ENCODE data around the gene TMEM198. TPM values are rescaled to one million over a fixed set of nuclear protein-coding genes. Genes with fewer than 3 reads are reported as not detected.
A peak's percentile ranks its signal among the peaks of the same experiment; 100 is the strongest.

TMEM198 gene
- total and polyA plus RNA-seq, 4 donors = 0.74 to 1.9 (median 1.5) TPM

DNA sequence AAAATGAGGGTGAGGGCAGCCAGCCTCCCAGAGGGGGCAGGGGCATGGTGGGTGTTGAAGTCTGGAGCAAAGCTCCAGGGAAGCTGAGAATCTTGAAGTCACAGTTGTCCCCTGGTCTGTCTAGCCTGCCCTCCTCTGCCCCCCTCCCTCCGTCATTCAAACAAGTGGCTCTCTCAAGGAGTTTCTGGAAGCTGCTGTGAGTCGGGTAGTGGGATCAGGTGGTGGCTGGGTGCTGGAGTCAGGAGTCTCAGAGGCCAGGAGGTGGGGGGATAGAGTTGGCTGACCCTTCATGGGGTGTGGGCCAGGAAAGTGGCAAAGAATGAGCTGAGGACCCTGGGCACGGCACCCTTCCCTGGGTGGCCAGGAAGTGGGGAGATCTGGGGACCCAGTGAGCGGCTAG is 30.0 kb upstream of the TMEM198 start:
- no peak for TF ChIP-seq HNF4A (conservative IDR thresholded peaks at IDR 0.05)
- no peak for TF ChIP-seq TAF1 (conservative IDR thresholded peaks at IDR 0.05)
- no peak for TF ChIP-seq YY1 (IDR thresholded peaks at IDR 0.05)
- TF ChIP-seq RXRA (IDR thresholded peaks at IDR 0.05) = no peak
- no peak for TF ChIP-seq CTCF (IDR thresholded peaks at IDR 0.05; ENCODE audit: low read depth, low read length, missing input control)
- TF ChIP-seq, protein P1, sequence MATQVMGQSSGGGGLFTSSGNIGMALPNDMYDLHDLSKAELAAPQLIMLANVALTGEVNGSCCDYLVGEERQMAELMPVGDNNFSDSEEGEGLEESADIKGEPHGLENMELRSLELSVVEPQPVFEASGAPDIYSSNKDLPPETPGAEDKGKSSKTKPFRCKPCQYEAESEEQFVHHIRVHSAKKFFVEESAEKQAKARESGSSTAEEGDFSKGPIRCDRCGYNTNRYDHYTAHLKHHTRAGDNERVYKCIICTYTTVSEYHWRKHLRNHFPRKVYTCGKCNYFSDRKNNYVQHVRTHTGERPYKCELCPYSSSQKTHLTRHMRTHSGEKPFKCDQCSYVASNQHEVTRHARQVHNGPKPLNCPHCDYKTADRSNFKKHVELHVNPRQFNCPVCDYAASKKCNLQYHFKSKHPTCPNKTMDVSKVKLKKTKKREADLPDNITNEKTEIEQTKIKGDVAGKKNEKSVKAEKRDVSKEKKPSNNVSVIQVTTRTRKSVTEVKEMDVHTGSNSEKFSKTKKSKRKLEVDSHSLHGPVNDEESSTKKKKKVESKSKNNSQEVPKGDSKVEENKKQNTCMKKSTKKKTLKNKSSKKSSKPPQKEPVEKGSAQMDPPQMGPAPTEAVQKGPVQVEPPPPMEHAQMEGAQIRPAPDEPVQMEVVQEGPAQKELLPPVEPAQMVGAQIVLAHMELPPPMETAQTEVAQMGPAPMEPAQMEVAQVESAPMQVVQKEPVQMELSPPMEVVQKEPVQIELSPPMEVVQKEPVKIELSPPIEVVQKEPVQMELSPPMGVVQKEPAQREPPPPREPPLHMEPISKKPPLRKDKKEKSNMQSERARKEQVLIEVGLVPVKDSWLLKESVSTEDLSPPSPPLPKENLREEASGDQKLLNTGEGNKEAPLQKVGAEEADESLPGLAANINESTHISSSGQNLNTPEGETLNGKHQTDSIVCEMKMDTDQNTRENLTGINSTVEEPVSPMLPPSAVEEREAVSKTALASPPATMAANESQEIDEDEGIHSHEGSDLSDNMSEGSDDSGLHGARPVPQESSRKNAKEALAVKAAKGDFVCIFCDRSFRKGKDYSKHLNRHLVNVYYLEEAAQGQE (IDR thresholded peaks at IDR 0.05) = no peak
- TF ChIP-seq JUND (IDR thresholded peaks at IDR 0.05) = no peak
- TF ChIP-seq FOXA2 (IDR thresholded peaks at IDR 0.05) = no peak
- Histone ChIP-seq H3K4me3 (ENCODE audit: low read depth in 1 of 3, low read length in 3 of 3) (no peak overlapping the region), H3K27ac (ENCODE audit: low read depth in 1 of 2, low read length in 2 of 2) (no peak overlapping the region), H3K9ac (ENCODE audit: low read depth in 1 of 2, low read length in 2 of 2) (no peak overlapping the region), H3K4me1 (ENCODE audit: control insufficient read depth in 4 of 4, insufficient read depth in 4 of 4, low read length in 3 of 4) (peaks cover 0 to 9% (median 6%) of the 10 kb centered on the region in 4 donors), H3K36me3 (ENCODE audit: control insufficient read depth in 4 of 4, insufficient read depth in 3 of 4, low read depth in 1 of 4, low read length in 3 of 4) (no peaks in the 10 kb centered on the region), H3K27me3 (ENCODE audit: control insufficient read depth in 4 of 4, insufficient read depth in 4 of 4, low read length in 3 of 4) (no peaks in the 10 kb centered on the region), H3K9me3 (ENCODE audit: control insufficient read depth in 4 of 4, low read length in 3 of 4) (no peaks in the 10 kb centered on the region)
- WGBS = 22% methylated on average over 4 of the region's 4 CpGs
- DNase-seq (ENCODE audit: low spot score) = no peak

DNA sequence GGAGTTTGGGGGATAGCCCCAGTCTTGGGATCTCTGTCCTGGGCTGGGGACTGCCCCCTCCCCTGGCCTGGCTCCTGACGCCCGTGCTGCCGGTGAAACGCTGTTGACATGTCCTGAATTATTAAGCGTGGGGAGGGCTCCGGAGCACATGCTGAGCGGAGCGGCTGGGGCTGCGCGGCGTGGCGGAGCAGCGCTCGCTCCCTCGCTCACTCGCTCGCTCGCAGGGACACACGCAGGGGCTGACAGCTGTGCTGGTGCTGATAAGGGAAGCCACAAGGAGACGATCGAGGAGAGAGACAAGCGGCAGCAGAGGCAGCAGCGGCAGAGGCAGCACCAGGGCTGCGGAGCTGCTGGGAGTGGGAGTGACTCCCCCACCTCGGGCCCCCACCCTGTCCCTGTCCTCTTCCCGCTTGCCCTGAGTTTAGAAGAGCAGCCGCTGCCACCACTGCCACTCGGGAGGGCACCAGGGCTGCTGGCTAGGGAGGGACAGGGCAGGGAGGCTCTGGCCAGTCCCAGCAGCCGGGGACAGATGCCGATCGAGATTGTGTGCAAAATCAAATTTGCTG is 29.5 kb upstream of the TMEM198 start, which contains the start of gene ASIC4:
Gene ASIC4, plus strand, starts transcription at position 287 of the 566 bp plus-strand sequence. Its CDS starts 243 bp downstream, at position 530.
- no peaks in the 10 kb centered on the region for H3K9me3 ChIP-seq (ENCODE audit: control insufficient read depth in 4 of 4, low read length in 3 of 4)
- 9% methylated on average over 31 of the region's 31 CpGs for WGBS
- H3K9ac ChIP-seq (ENCODE audit: low read depth in 1 of 2, low read length in 2 of 2) = no peak within 1 kb of the TSS
- no peak within 1 kb of the TSS for H3K27ac ChIP-seq (ENCODE audit: low read depth in 1 of 2, low read length in 2 of 2)
- TF ChIP-seq TAF1 (conservative IDR thresholded peaks at IDR 0.05) = no peak
- TF ChIP-seq YY1 (IDR thresholded peaks at IDR 0.05) = no peak
- TF ChIP-seq RAD21 (IDR thresholded peaks at IDR 0.05) = no peak
- no peak for TF ChIP-seq RXRA (IDR thresholded peaks at IDR 0.05)
- TF ChIP-seq, protein P1 (IDR thresholded peaks at IDR 0.05) = no peak
- TF ChIP-seq, protein P2, sequence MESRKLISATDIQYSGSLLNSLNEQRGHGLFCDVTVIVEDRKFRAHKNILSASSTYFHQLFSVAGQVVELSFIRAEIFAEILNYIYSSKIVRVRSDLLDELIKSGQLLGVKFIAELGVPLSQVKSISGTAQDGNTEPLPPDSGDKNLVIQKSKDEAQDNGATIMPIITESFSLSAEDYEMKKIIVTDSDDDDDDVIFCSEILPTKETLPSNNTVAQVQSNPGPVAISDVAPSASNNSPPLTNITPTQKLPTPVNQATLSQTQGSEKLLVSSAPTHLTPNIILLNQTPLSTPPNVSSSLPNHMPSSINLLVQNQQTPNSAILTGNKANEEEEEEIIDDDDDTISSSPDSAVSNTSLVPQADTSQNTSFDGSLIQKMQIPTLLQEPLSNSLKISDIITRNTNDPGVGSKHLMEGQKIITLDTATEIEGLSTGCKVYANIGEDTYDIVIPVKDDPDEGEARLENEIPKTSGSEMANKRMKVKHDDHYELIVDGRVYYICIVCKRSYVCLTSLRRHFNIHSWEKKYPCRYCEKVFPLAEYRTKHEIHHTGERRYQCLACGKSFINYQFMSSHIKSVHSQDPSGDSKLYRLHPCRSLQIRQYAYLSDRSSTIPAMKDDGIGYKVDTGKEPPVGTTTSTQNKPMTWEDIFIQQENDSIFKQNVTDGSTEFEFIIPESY (IDR thresholded peaks at IDR 0.05) = no peak
- TF ChIP-seq, protein P3, sequence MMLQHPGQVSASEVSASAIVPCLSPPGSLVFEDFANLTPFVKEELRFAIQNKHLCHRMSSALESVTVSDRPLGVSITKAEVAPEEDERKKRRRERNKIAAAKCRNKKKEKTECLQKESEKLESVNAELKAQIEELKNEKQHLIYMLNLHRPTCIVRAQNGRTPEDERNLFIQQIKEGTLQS (IDR thresholded peaks at IDR 0.05) = no peak
- TF ChIP-seq SP1 (IDR thresholded peaks at IDR 0.05) = no peak
- no peak for TF ChIP-seq FOXA1 (IDR thresholded peaks at IDR 0.05)
- no peaks in the 10 kb centered on the region for H3K36me3 ChIP-seq (ENCODE audit: control insufficient read depth in 4 of 4, insufficient read depth in 3 of 4, low read depth in 1 of 4, low read length in 3 of 4)
- H3K4me1 ChIP-seq (ENCODE audit: control insufficient read depth in 4 of 4, insufficient read depth in 4 of 4, low read length in 3 of 4) = peaks cover 0 to 9% (median 6%) of the 10 kb centered on the region in 4 donors
- no peak within 1 kb of the TSS for H3K4me3 ChIP-seq (ENCODE audit: low read depth in 1 of 3, low read length in 3 of 3)
- peak; percentile 77 for DNase-seq (ENCODE audit: low spot score)
- peaks cover 0 to under 1% (median 0%) of the 10 kb centered on the region in 4 donors for H3K27me3 ChIP-seq (ENCODE audit: control insufficient read depth in 4 of 4, insufficient read depth in 4 of 4, low read length in 3 of 4)
